A549 (cell line): Measurements from ENCODE around the gene KIF3B. TPM values are rescaled to one million over a fixed set of nuclear protein-coding genes. Genes with fewer than 3 reads are reported as not detected.

Experiments
- ATAC-seq, 2 experiments: fragments of 200-7000 bp in 1 of 2; fragments of >200 bp in 1 of 2; cut with Nextera tagmentation in 1 of 2; cut with Tn5 transposase in 1 of 2; 3 replicates each; pipeline versions ENCODE4 v1.8.0 to v1.9.1; 2018 to 2020; ENCODE audit warnings: mild to moderate bottlenecking in 1 of 2, moderate library complexity in 1 of 2
- CTCF ChIA-PET: fragments of 300-600 bp; sonication (Branson Sonifier 250); formaldehyde crosslinking; extraction: SDS; loops from one replicate; lab custom pipeline; 2021; ENCODE audit warnings: antibody characterized with exemption, inconsistent platforms; lab: Yijun Ruan, JAX
- POLR2A ChIA-PET: fragments of 350-600 bp; formaldehyde crosslinking; extraction: SDS; loops from one replicate; lab custom pipeline; 2021; ENCODE audit warnings: antibody characterized with exemption, inconsistent platforms; lab: Yijun Ruan, JAX
- DNase-seq, 2 experiments: peaks; one replicate each; pipeline versions ENCODE4 v3.0.0 to v3.0.0-alpha.2; 2011 to 2016; ENCODE audit warnings: low read depth in 1 of 2, low spot score in 1 of 2
- FAIRE-seq: peaks from 2 replicates; lab custom pipeline; 2011; peaks lifted over from hg19 to GRCh38; lab: Jason Lieb, UNC
- H3K27ac ChIP-seq, 2 experiments: fragments of >200 bp; sonication (Bioruptor Twin); formaldehyde crosslinking; 3 replicates each; pipeline ENCODE4 v1.5.1; 2016 to 2017
- H3K4me1 ChIP-seq: fragments of >200 bp; sonication (Bioruptor Twin); formaldehyde crosslinking; 3 replicates; pipeline ENCODE4 v1.6.1; 2016
- H3K4me2 ChIP-seq: fragments of >200 bp; sonication (Bioruptor Twin); formaldehyde crosslinking; 3 replicates; pipeline ENCODE4 v1.6.1; 2016
- H3K4me3 ChIP-seq: fragments of >200 bp; sonication (Bioruptor Twin); formaldehyde crosslinking; 3 replicates; pipeline ENCODE4 v1.5.1; 2016
- H3K9me3 ChIP-seq: fragments of >200 bp; sonication (Bioruptor Twin); formaldehyde crosslinking; 3 replicates; pipeline ENCODE4 v1.6.1; 2016
- ATOH8 ChIP-seq: fragments of 250-450 bp; sonication (Bioruptor Pico); IDR thresholded peaks from 2 replicates; pipeline ENCODE4 v1.5.0; 2020; ENCODE audit warnings: low read depth, mild to moderate bottlenecking, moderate library complexity
- BCL3 ChIP-seq: fragments of >200 bp; sonication (Bioruptor Twin); formaldehyde crosslinking; IDR thresholded peaks from 3 replicates; pipeline ENCODE4 v1.6.1; 2016
- BHLHE40 ChIP-seq: IDR thresholded peaks from 2 replicates; pipeline ENCODE4 v1.6.1; 2012; ENCODE audit warnings: low read depth, low read length, inconsistent platforms
- CBX8 ChIP-seq: fragments of 200-600 bp; sonication (generic); IDR thresholded peaks from 2 replicates; pipeline ENCODE4 v1.6.1; 2016
- CEBPB ChIP-seq, 2 experiments: fragments of >200 bp in 1 of 2; sonication (Bioruptor Twin) in 1 of 2; formaldehyde crosslinking in 1 of 2; IDR thresholded peaks; 2 replicates each; pipeline ENCODE4 v1.6.1; 2012 to 2016
- CHD2 ChIP-seq: fragments of 150-350 bp; IDR thresholded peaks from 2 replicates; pipeline ENCODE4 v1.6.1; 2014; ENCODE audit warnings: low read length; ENCODE audit not compliant: partially characterized antibody
- CHD4 ChIP-seq: fragments of 200-600 bp; sonication (generic); IDR thresholded peaks from 2 replicates; pipeline ENCODE4 v1.6.1; 2016; ENCODE audit warnings: antibody characterized with exemption, mild to moderate bottlenecking, borderline replicate concordance
- E2F6 ChIP-seq: IDR thresholded peaks from 2 replicates; pipeline ENCODE4 v1.6.1; 2012; ENCODE audit warnings: low read depth, borderline replicate concordance
- ELK1 ChIP-seq: fragments of 150-350 bp; IDR thresholded peaks from 2 replicates; pipeline ENCODE4 v1.6.1; 2014; ENCODE audit warnings: low read depth, mild to moderate bottlenecking, low read length
- ESRRA ChIP-seq: fragments of 150-350 bp; IDR thresholded peaks from 2 replicates; pipeline ENCODE4 v1.6.1; 2014; ENCODE audit warnings: mild to moderate bottlenecking, low read length, borderline replicate concordance
- FOSL2 ChIP-seq, 2 experiments: fragments of 450-650 bp in 1 of 2; fragments of >200 bp in 1 of 2; sonication (Bioruptor Twin) in 1 of 2; formaldehyde crosslinking; IDR thresholded peaks; 2 replicates each; pipeline versions ENCODE4 v1.5.0 to v1.6.1; 2016 to 2020; ENCODE audit warnings: mild to moderate bottlenecking in 1 of 2, moderate library complexity in 1 of 2
- GATA3 ChIP-seq: IDR thresholded peaks from 2 replicates; pipeline ENCODE4 v1.6.1; 2012; ENCODE audit warnings: borderline replicate concordance
- HDAC2 ChIP-seq: fragments of 200-600 bp; sonication (generic); IDR thresholded peaks from 2 replicates; pipeline ENCODE4 v1.6.1; 2016
- HES2 ChIP-seq: fragments of >200 bp; sonication (Bioruptor Twin); formaldehyde crosslinking; IDR thresholded peaks from 2 replicates; pipeline ENCODE4 v1.6.1; 2016
- HEYL ChIP-seq: fragments of 250-450 bp; sonication (Bioruptor Pico); IDR thresholded peaks from 2 replicates; pipeline ENCODE4 v1.8.0; 2021; ENCODE audit warnings: mild to moderate bottlenecking, moderate library complexity
- HOXA7 ChIP-seq: fragments of 250-450 bp; sonication (Bioruptor Pico); IDR thresholded peaks from 2 replicates; pipeline ENCODE4 v1.5.0; 2020; ENCODE audit warnings: mild to moderate bottlenecking, moderate library complexity
- HOXB13 ChIP-seq: fragments of 250-450 bp; sonication (Bioruptor Pico); IDR thresholded peaks from 2 replicates; pipeline ENCODE4 v1.5.0; 2020; ENCODE audit warnings: low read depth, mild to moderate bottlenecking, moderate library complexity
- HOXB5 ChIP-seq: fragments of 250-450 bp; sonication (Bioruptor Pico); IDR thresholded peaks from 2 replicates; pipeline ENCODE4 v1.5.0; 2020; ENCODE audit warnings: mild to moderate bottlenecking, moderate library complexity
- JUNB ChIP-seq: fragments of >200 bp; sonication (Bioruptor Twin); formaldehyde crosslinking; IDR thresholded peaks from 2 replicates; pipeline ENCODE4 v1.6.1; 2016
- MAZ ChIP-seq: fragments of 150-350 bp; IDR thresholded peaks from 2 replicates; pipeline ENCODE4 v1.6.1; 2014; ENCODE audit warnings: antibody characterized with exemption, low read depth, low read length, borderline replicate concordance
- NFE2L2 ChIP-seq: fragments of 150-350 bp; conservative IDR thresholded peaks from 2 replicates; pipeline ENCODE4 v1.6.1; 2014; ENCODE audit warnings: low read length
- NPAS2 ChIP-seq: fragments of 250-450 bp; sonication (Bioruptor Pico); IDR thresholded peaks from 2 replicates; pipeline ENCODE4 v1.8.0; 2022; ENCODE audit warnings: mild to moderate bottlenecking, moderate library complexity, borderline replicate concordance
- POLR2A ChIP-seq: IDR thresholded peaks from 2 replicates; pipeline ENCODE4 v1.6.1; 2012; ENCODE audit warnings: mild to moderate bottlenecking, low read length
- POLR2AphosphoS2 ChIP-seq: conservative IDR thresholded peaks from 2 replicates; pipeline ENCODE4 v1.6.1; 2012; ENCODE audit warnings: low read length, improper control_type of control experiment, inconsistent platforms
- RAD21 ChIP-seq, 2 experiments: fragments of >200 bp in 1 of 2; sonication (Bioruptor Twin) in 1 of 2; formaldehyde crosslinking in 1 of 2; IDR thresholded peaks in 1 of 2; conservative IDR thresholded peaks in 1 of 2; 2 replicates in 1 of 2; 3 replicates in 1 of 2; pipeline ENCODE4 v1.6.1; 2012 to 2018; ENCODE audit warnings: inconsistent platforms in 1 of 2
- REST ChIP-seq: fragments of 200-600 bp; sonication (generic); IDR thresholded peaks from 2 replicates; pipeline ENCODE4 v1.6.1; 2016; ENCODE audit warnings: antibody characterized with exemption, mild to moderate bottlenecking, moderate library complexity
- SREBF2 ChIP-seq: fragments of 450-650 bp; IDR thresholded peaks from 2 replicates; pipeline ENCODE4 v1.6.1; 2014; ENCODE audit warnings: mild to moderate bottlenecking, moderate library complexity
- TFCP2L1 ChIP-seq: fragments of 250-450 bp; sonication (Bioruptor Pico); IDR thresholded peaks from 2 replicates; pipeline ENCODE4 v1.5.0; 2021; ENCODE audit warnings: mild to moderate bottlenecking
- ZC3H11A ChIP-seq: fragments of 450-650 bp; IDR thresholded peaks from 2 replicates; pipeline ENCODE4 v1.6.1; 2014; ENCODE audit warnings: antibody characterized with exemption, mild to moderate bottlenecking
- ZFP36 ChIP-seq: fragments of 450-650 bp; IDR thresholded peaks from 2 replicates; pipeline ENCODE4 v1.6.1; 2014; ENCODE audit warnings: borderline replicate concordance; ENCODE audit not compliant: partially characterized antibody
- ZSCAN20 ChIP-seq: fragments of 250-450 bp; sonication (Bioruptor Pico); IDR thresholded peaks from 2 replicates; pipeline ENCODE4 v1.8.0; 2022; ENCODE audit warnings: mild to moderate bottlenecking, moderate library complexity
- WGBS: methylation state at CpG from one replicate; pipeline ENCODE4 v1.1.6; 2017; ENCODE audit errors: missing lambda C conversion rate; 5-methylcytosine and 5-hydroxymethylcytosine counted together
- polyA minus RNA-seq: library from RNA; depleted of rRNA, polyadenylated mRNA; stranded (reverse); fragments of >200 nt; gene quantifications from 2 replicates; pipeline ENCODE4 v1.2.3, GENCODE V29; 2011; rRNA and poly(A)+ RNA removed
- polyA plus RNA-seq, 4 experiments: library from polyadenylated mRNA; depleted of rRNA in 3 of 4; stranded (reverse); fragments of >200 nt; fragmentation: RNase III in 1 of 4; extraction: RNeasy Plus Mini Kit Qiagen cat#74134 plus additional on column Dnase treatment in 1 of 4; gene quantifications; 2 replicates in 3 of 4; 3 replicates in 1 of 4; pipeline ENCODE4 v1.2.3, GENCODE V29; 2011 to 2017

KIF3B gene
- polyA plus RNA-seq (2011; rRNA removed) (33.7 and 37.6 TPM in 2 replicates), polyA plus RNA-seq (2017; fragmentation: RNase III; extraction: RNeasy Plus Mini Kit Qiagen cat#74134 plus additional on column Dnase treatment) (23.0 to 24.5 TPM (median 23.7 TPM) in 3 replicates), polyA minus RNA-seq (24.3 and 27.0 TPM in 2 replicates)
- 13.0 and 14.3 TPM in 2 replicates for polyA plus RNA-seq (2012; cell fraction: cytosol; rRNA removed)
- 6.3 and 8.9 TPM in 2 replicates for polyA plus RNA-seq (2012; cell fraction: nucleus; rRNA removed)

GRCh38 chr20:32277361-32278198, at the start of gene KIF3B:
Gene KIF3B, plus strand, starts transcription at chr20:32277651. Its CDS starts 32,127 bp downstream, at chr20:32309778.
- FAIRE-seq, result no peak
- TF ChIP-seq ATOH8 (no peak), CHD2 (no peak), ESRRA (no peak), ZC3H11A (no peak), HOXB5 (peak; percentile 52; the same call in 1 of the 2 replicates), POLR2A (peak; percentile 24; the same call in 1 of the 2 replicates), ELK1 (no peak), CEBPB (IDR thresholded peaks at IDR 0.05) (no peak), TFCP2L1 (CRISPR knock-in tag) (no peak), CHD4 (no peak), NPAS2 (no peak), HOXB13 (CRISPR knock-in tag) (no peak), BHLHE40 (no peak), HES2 (no peak), HOXA7 (no peak), ZFP36 (no peak), MAZ (no peak; the same call in 1 of the 2 replicates), FOSL2 (IDR thresholded peaks at IDR 0.05) (no peak), FOSL2 (CRISPR knock-in tag; IDR thresholded peaks at IDR 0.05) (no peak), SREBF2 (no peak), RAD21 (conservative IDR thresholded peaks at IDR 0.05 in 1 of 2, IDR thresholded peaks at IDR 0.05 in 1 of 2) (no peak), HEYL (CRISPR knock-in tag) (no peak), BCL3 (peak; percentile 58; the same call in 1 of the 3 replicates), E2F6 (no peak), NFE2L2 (no peak), REST (peak; percentile 56), CBX8 (no peak), GATA3 (no peak), JUNB (no peak), HDAC2 (no peak), ZSCAN20 (CRISPR knock-in tag) (no peak), POLR2AphosphoS2 (no peak)

More at GRCh38 chr20:32277361-32278198, at the start of gene KIF3B:
- Histone ChIP-seq H3K9me3 (peaks cover 7% of the 10 kb centered on the region; the same call in 1 of the 3 replicates), H3K27ac (peak within 1 kb of the TSS; percentile 75 to 91), H3K4me1 (peaks cover 7% of the 10 kb centered on the region; the same call in 2 of the 3 replicates), H3K4me3 (peak within 1 kb of the TSS; percentile 84), H3K4me2 (peak within 1 kb of the TSS; percentile 89)
- ChIA-PET POLR2A (no interaction called here), CTCF (interaction anchor here (1.6 kb wide), 1 partner anchor 12 kb away, joined by 4 read pairs; no protein-coding TSS in a partner anchor)
- 2% methylated on average over 35 of the region's 62 CpGs for WGBS
- peak; percentile 98 for ATAC-seq
- peak; percentile 90 to 98 for DNase-seq
